Fibroblast of the aortic adventitia (primary cell): ENCODE measurements around the gene GLI2. TPM values are rescaled to one million over a fixed set of nuclear protein-coding genes. Genes with fewer than 3 reads are reported as not detected.

Source experiments
- DNase-seq: peaks from one replicate; pipeline ENCODE4 v3.0.0-alpha.2; 2010; ENCODE audit warnings: low read depth
- H3K4me3 ChIP-seq: 2 replicates; pipeline ENCODE4 v1.5.1; 2011; ENCODE audit warnings: low read depth, mild to moderate bottlenecking, control low read depth, low read length, moderate library complexity
- total RNA-seq: library from RNA; depleted of rRNA; stranded (reverse); fragments of >200 nt; gene quantifications from 2 replicates; pipeline ENCODE4 v1.2.3, GENCODE V29; 2012; ENCODE audit warnings: low replicate concordance
- TF ChIP-seq, protein P1 (sequence below): IDR thresholded peaks from 2 replicates; pipeline ENCODE4 v1.5.1; 2011; ENCODE audit warnings: mild to moderate bottlenecking, low read length, control low read depth, inconsistent platforms; ENCODE audit not compliant: insufficient read depth

The GLI2 gene
- total RNA-seq, 1 donor, result 5.3 TPM

DNA sequence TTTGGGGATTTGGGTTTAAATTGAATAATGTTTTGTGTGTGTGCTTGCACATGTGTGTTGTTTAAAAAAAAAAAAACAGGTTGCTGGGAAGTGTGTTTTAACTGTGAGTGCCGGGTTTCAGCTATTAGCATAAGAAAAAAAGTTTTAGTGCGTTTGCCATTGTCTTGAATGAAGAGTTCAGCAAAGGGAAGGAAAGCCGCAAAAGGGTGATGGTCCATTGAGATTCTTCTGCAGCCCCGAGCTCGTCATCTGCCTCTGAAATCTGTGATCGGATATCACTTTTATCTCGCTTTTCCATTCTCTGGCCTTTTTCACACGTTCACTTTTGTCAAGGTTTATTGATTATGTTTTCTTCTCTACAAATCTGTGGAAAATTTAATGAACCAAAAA is 4.7 kb downstream of the GLI2 start:
- no peak overlapping the region for H3K4me3 ChIP-seq
- TF ChIP-seq, protein P1, sequence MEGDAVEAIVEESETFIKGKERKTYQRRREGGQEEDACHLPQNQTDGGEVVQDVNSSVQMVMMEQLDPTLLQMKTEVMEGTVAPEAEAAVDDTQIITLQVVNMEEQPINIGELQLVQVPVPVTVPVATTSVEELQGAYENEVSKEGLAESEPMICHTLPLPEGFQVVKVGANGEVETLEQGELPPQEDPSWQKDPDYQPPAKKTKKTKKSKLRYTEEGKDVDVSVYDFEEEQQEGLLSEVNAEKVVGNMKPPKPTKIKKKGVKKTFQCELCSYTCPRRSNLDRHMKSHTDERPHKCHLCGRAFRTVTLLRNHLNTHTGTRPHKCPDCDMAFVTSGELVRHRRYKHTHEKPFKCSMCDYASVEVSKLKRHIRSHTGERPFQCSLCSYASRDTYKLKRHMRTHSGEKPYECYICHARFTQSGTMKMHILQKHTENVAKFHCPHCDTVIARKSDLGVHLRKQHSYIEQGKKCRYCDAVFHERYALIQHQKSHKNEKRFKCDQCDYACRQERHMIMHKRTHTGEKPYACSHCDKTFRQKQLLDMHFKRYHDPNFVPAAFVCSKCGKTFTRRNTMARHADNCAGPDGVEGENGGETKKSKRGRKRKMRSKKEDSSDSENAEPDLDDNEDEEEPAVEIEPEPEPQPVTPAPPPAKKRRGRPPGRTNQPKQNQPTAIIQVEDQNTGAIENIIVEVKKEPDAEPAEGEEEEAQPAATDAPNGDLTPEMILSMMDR, result no peak
- no peak for DNase-seq

DNA sequence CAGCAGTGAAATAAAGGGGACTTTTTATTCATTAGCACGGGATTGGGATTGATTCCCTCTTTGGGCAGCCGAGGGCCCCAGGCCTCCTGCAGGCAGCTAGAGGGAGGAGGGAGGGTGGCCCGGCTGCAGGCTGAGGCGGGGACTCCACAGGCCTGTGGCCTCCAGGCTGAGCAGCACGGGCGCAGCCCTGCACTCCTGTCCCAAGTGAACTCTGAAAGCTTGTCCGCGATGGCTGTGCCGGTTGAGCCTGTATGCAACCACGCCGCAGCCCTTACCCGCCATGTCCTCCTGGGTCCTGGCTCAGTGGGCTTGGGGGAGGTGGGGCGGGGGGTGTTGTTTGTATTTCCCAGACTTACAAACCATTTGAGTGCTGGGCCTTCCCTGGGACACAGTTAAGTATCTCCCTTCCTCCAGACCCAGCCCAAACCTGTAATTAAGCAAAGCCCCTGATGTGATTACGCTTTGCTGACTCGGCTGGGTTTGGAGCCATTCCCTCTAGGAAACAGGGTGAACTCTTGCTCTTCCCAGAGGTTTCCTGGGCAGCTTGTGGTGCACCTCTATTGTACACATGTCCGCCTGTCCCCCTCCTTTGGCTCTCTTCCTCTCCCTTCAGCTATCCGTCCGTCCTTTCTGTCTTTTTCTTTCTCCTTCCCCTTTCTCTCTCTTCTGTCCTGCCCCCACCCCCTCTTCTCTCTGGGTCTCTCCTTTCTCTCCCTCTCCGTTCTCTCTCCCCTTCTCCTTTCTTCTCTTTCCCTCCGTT is 5.3 kb downstream of the GLI2 start:
- TF ChIP-seq, protein P1, result peak; percentile 40
- H3K4me3 ChIP-seq, result peak overlapping the region; percentile 57
- peak; percentile 50 for DNase-seq

DNA sequence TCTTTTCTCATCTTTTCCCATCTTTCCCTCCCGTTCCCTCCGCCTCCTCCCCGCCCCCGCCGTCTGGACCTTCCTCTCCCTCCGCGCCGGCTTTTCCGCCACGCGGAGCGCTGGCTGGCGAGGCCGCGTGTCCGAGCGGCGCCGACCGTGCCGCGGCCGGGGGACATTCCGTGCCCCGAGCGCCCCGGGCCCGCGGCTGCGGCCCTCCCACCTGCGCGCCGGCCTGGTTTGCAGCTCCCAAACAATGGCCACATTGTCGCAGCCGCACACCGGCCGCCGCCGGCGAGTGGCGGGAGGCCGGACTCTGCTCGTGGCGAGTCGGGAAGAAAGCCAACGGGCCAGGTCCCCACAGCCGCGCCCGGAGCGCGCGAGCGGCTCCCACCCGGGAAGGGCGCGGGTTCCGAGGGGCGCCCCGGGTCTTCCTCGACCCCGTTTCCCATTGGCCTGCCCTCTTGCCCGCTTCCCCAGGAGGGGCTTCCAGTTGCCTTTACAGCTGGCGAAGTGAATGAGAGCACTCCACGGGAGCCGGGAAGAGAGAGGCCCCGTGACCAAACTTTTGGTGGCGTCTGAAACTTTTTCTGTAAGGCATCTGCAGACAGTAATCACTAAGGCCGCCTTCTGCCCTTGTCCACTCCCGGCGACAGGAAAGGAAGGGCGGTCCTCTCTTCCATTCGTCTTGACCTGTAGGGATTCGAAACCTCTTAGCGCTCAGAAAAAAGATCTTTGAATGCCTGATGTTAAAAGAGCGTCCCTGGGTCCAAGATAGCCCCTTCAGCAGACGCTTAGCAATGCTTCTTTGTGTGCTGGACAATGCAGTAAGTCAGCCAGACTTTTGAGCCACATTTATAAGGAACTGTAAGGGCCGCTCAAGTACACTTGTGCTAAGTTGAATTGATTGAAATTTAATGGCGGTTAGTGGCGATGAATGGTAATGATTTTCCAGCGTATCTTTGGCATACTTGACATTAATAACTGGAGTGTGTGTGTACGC is 6.2 kb downstream of the GLI2 start:
- peak overlapping the region; percentile 57 for H3K4me3 ChIP-seq
- DNase-seq, result no peak
- TF ChIP-seq, protein P1, result no peak

DNA sequence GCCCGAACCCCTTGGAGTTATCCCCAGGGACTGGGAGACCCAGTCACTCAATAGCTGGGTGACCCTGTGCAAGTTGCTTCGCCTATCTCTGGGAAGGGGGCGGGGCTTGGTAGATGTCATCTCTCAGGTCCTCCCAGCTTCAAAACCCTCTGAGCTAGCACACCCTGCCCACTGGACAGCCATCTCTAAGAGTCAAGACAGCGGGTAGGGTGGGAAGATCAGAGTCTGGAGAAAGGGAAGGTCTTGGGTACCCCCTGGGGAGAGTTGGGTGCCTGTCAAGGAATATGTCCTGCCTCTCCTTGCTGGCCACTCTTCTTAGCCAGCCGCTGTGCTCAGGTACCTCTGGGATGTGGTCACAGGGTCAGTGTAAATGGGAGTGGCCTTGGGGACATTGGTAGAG is 8.0 kb downstream of the GLI2 start:
- TF ChIP-seq, protein P1, result no peak
- no peak overlapping the region for H3K4me3 ChIP-seq
- no peak for DNase-seq

DNA sequence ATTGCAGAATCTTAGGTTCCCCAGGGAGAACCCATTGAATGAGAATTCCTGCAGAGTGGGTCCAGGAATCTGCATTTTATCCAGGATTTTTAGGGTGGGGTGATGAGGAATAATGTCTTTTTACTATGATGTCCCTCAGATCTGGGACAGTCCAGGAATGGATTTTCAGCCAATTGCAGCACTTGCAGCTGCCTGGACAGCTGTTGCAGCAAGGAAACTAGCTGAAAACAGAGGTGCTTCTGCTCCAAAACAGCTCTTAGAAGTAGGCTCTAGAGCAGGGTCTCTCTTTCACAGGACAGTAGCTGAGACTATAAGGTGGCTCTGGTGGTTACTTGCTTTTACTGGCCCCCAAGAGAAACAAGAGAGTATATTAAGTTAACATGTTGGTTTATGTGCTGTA is 9.1 kb downstream of the GLI2 start:
- no peak for DNase-seq
- TF ChIP-seq, protein P1, result no peak
- no peak overlapping the region for H3K4me3 ChIP-seq

DNA sequence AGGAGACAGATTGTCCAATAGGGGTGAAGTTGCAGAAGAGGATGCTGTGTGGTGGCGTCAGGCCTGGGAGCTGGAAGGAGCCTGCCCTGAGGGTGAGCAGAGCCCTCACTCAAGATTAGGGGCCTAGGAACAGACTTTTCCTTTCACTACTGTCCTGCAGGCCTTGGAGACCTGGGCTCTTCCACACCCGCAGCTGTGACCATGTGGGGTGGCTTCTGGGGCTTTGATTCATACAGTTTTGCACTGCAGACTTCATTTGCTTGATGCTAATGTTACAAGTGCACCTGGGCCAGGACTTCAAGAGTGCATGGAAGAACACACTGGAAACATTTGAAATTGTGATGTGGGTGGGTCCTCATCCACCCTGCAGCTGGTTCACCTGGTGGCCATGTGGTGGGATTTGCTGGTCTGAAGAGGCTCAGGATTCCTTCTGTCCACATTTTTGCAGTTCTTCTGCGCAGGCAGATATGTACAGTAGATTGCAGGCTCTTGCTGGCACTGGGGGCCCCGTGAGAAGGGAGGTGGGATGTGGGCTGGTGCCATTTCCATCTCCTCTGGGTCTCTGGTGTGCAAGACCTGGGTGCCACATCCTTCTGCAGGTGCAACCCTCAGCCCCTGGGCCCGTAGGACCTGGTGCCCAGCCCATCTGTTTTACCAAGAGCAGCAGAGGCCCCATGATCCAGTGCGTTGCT is 9.9 kb downstream of the GLI2 start:
- TF ChIP-seq, protein P1, result no peak
- H3K4me3 ChIP-seq, result no peak overlapping the region
- DNase-seq, result no peak
